Activated CD4-positive, alpha-beta T cell treated with anti-CD3 and anti-CD28 coated beads, Interleukin-2, amount 50 U/mL, for 4 hours (primary cell): ENCODE data around the gene SVEP1.

Experiments
- DNase-seq, 2 experiments: peaks; one replicate each; pipeline ENCODE4 v3.0.0-alpha.2; 2020

SVEP1 gene

GRCh38 chr9:110356639-110357395 is 222.7 kb downstream of the SVEP1 start:
- DNase-seq: no peak

GRCh38 chr9:110355911-110356310 is 223.6 kb downstream of the SVEP1 start:
- no peak for DNase-seq

GRCh38 chr9:110351009-110351467 is 228.5 kb downstream of the SVEP1 start:
- DNase-seq: no peak

- DNase-seq: no peak
Observed at GRCh38 chr9:110346325-110346724, 233.2 kb downstream of the SVEP1 start.

GRCh38 chr9:110344821-110345220 is 234.7 kb downstream of the SVEP1 start:
- DNase-seq: no peak

- DNase-seq: no peak
Observed at GRCh38 chr9:110343551-110343950, 236.0 kb downstream of the SVEP1 start.

- no peak for DNase-seq
Observed at GRCh38 chr9:110340306-110340705, 239.2 kb downstream of the SVEP1 start.

- DNase-seq: no peak
Observed at GRCh38 chr9:110338143-110338542, 241.4 kb downstream of the SVEP1 start.

GRCh38 chr9:110337727-110338126 is 241.8 kb downstream of the SVEP1 start, which contains the start of gene TXNDC8:
TSS of gene TXNDC8 (minus strand) at chr9:110337863.
- no peak for DNase-seq

GRCh38 chr9:110336363-110336762 is 243.2 kb downstream of the SVEP1 start:
- DNase-seq: no peak

- no peak for DNase-seq
Observed at GRCh38 chr9:110334871-110335270, 244.7 kb downstream of the SVEP1 start.

- DNase-seq: no peak
Observed at GRCh38 chr9:110334183-110334582, 245.4 kb downstream of the SVEP1 start.

GRCh38 chr9:110332766-110333165 is 246.8 kb downstream of the SVEP1 start:
- DNase-seq: no peak

- DNase-seq: no peak
Observed at GRCh38 chr9:110330484-110331105, 248.9 kb downstream of the SVEP1 start.

GRCh38 chr9:110329639-110330230 is 249.8 kb downstream of the SVEP1 start:
- no peak for DNase-seq

GRCh38 chr9:110328763-110329162 is 250.8 kb downstream of the SVEP1 start:
- no peak for DNase-seq

GRCh38 chr9:110327716-110328115 is 251.8 kb downstream of the SVEP1 start:
- no peak for DNase-seq

- DNase-seq: no peak
Observed at GRCh38 chr9:110323818-110324217, 255.7 kb downstream of the SVEP1 start.

- DNase-seq: no peak
Observed at GRCh38 chr9:110320651-110321445, 258.7 kb downstream of the SVEP1 start.

GRCh38 chr9:110319781-110320492 is 259.6 kb downstream of the SVEP1 start:
- DNase-seq: no peak

GRCh38 chr9:110317911-110318310 is 261.6 kb downstream of the SVEP1 start:
- DNase-seq: no peak

- no peak for DNase-seq
Observed at GRCh38 chr9:110316261-110317075, 263.1 kb downstream of the SVEP1 start.
